Measurements from ENCODE around the gene WNK2. TPM values are rescaled to one million over a fixed set of nuclear protein-coding genes. Genes with fewer than 3 reads are reported as not detected.
A peak's percentile ranks its signal among the peaks of the same experiment; 100 is the strongest.
"Not testable (repeated sequence)": the region's sequence is repeated elsewhere in the genome, so short reads cannot be mapped to it uniquely, and the experiment has no call there.

WNK2 gene
- total and polyA plus RNA-seq, 8 donors = 0.93 to 10.4 (median 7.4) TPM

- ATAC-seq (peak; percentile 37), DNase-seq (no peak)
- Histone ChIP-seq H3K4me1 (no peaks in the 10 kb centered on the region), H3K9me3 (no peaks in the 10 kb centered on the region), H3K27ac (no peak overlapping the region), H3K4me3 (no peak overlapping the region), H3K27me3 (no peaks in the 10 kb centered on the region), H3K36me3 (no peaks in the 10 kb centered on the region)
- TF ChIP-seq CTCF (IDR thresholded peaks at IDR 0.05) = no peak
- intact Hi-C loops (cut with DNase I) = no loop called here
These were observed 148.4 kb downstream of the WNK2 start for GRCh38 chr9:93332317-93332716.

- DNase-seq = no peak
- Histone ChIP-seq H3K36me3 (no peaks in the 10 kb centered on the region), H3K27me3 (no peaks in the 10 kb centered on the region), H3K9me3 (peaks cover 0 to 19% of the 10 kb centered on the region in 2 donors), H3K27ac (no peak overlapping the region), H3K4me3 (no peak overlapping the region), H3K4me1 (no peaks in the 10 kb centered on the region)
- intact Hi-C loops (cut with DNase I) = no loop called here
- TF ChIP-seq CTCF (IDR thresholded peaks at IDR 0.05) = no peak
- no peak for ATAC-seq
These were observed 152.8 kb downstream of the WNK2 start for GRCh38 chr9:93336720-93337119.

GRCh38 chr9:93338196-93338595 lies 154.3 kb downstream of the WNK2 start:
- H3K27ac ChIP-seq; H3K27me3 ChIP-seq; intact Hi-C loops (cut with DNase I); H3K4me1 ChIP-seq; ATAC-seq; DNase-seq; H3K36me3 ChIP-seq; H3K4me3 ChIP-seq: not testable (repeated sequence)
- peaks cover 0 to 19% of the 10 kb centered on the region in 2 donors for H3K9me3 ChIP-seq

- no peaks in the 10 kb centered on the region for H3K4me1 ChIP-seq
- no peak overlapping the region for H3K4me3 ChIP-seq
- ATAC-seq (no peak), DNase-seq (no peak)
- no peak for TF ChIP-seq CTCF (IDR thresholded peaks at IDR 0.05)
- H3K36me3 ChIP-seq = no peaks in the 10 kb centered on the region
- intact Hi-C loops (cut with DNase I) = no loop called here
- H3K27me3 ChIP-seq = peaks cover under 1 to 11% of the 10 kb centered on the region in 2 donors
- peaks cover 0 to 19% of the 10 kb centered on the region in 2 donors for H3K9me3 ChIP-seq
- no peak overlapping the region for H3K27ac ChIP-seq
These were observed 156.2 kb downstream of the WNK2 start for GRCh38 chr9:93340091-93340490.

GRCh38 chr9:93341820-93342219 lies 157.9 kb downstream of the WNK2 start:
- peaks cover 16 to 29% of the 10 kb centered on the region in 2 donors for H3K27me3 ChIP-seq
- peaks cover 0 to 19% of the 10 kb centered on the region in 2 donors for H3K9me3 ChIP-seq
- intact Hi-C loops (cut with DNase I); H3K4me3 ChIP-seq; H3K36me3 ChIP-seq; H3K27ac ChIP-seq; H3K4me1 ChIP-seq; DNase-seq; ATAC-seq: not testable (repeated sequence)

GRCh38 chr9:93342428-93342827 lies 158.5 kb downstream of the WNK2 start:
- intact Hi-C loops (cut with DNase I); H3K4me3 ChIP-seq: not testable (repeated sequence)
- ATAC-seq = peak; percentile 95

GRCh38 chr9:93343663-93344062 lies 159.7 kb downstream of the WNK2 start:
- intact Hi-C loops (cut with DNase I) = no loop called here
- H3K4me1 ChIP-seq = peaks cover 6 to 8% of the 10 kb centered on the region in 2 donors
- H3K27me3 ChIP-seq = peaks cover 16 to 37% of the 10 kb centered on the region in 2 donors
- peaks cover 0 to 7% of the 10 kb centered on the region in 2 donors for H3K9me3 ChIP-seq
- DNase-seq (no peak), ATAC-seq (no peak)
- H3K27ac ChIP-seq = no peak overlapping the region
- no peak overlapping the region for H3K4me3 ChIP-seq
- TF ChIP-seq CTCF (IDR thresholded peaks at IDR 0.05) = no peak
- no peaks in the 10 kb centered on the region for H3K36me3 ChIP-seq

More at GRCh38 chr9:93342428-93342827, 158.5 kb downstream of the WNK2 start:
- peaks cover 16 to 35% of the 10 kb centered on the region in 2 donors for H3K27me3 ChIP-seq
- not testable (repeated sequence) for H3K4me1 ChIP-seq, H3K36me3 ChIP-seq, H3K27ac ChIP-seq
- H3K9me3 ChIP-seq = peaks cover 0 to 19% of the 10 kb centered on the region in 2 donors
- DNase-seq = peak in 2 of 4 donors; percentile 60 to 82
